Stimulated activated effector memory CD8-positive, alpha-beta T cell treated with anti-CD3 and anti-CD28 coated beads, Interleukin-12 subunit alpha, Interleukin-12 subunit beta, amount 100 ng/mL, for 72 hours (primary cell): Measurements from ENCODE around the gene COX7B.
"Not testable (repeated sequence)": the region's sequence is repeated elsewhere in the genome, so short reads cannot be mapped to it uniquely, and the experiment has no call there.

Source experiments
- ATAC-seq: fragments of 150-1000 bp; cut with Tn5 transposase; 2 replicates; pipeline ENCODE4 v1.10.0; 2021
- DNase-seq, 2 donors: peaks; one replicate each; pipeline ENCODE4 v3.0.0; 2021 to 2022; ENCODE audit warnings: low spot score in 2 of 2
- H3K27ac Mint-ChIP-seq: one replicate; pipeline ENCODE4 v1.8.0; 2022; ENCODE audit warnings: mild to moderate bottlenecking, mixed read lengths
- H3K36me3 Mint-ChIP-seq: one replicate; pipeline ENCODE4 v1.8.0; 2022; ENCODE audit warnings: mild to moderate bottlenecking, mixed read lengths
- H3K4me1 Mint-ChIP-seq: one replicate; pipeline ENCODE4 v1.8.0; 2022; ENCODE audit warnings: mixed read lengths
- H3K4me3 Mint-ChIP-seq: one replicate; pipeline ENCODE4 v1.8.0; 2022; ENCODE audit warnings: mild to moderate bottlenecking, mixed read lengths
- H3K9me3 Mint-ChIP-seq: one replicate; pipeline ENCODE4 v1.8.0; 2022; ENCODE audit warnings: mixed read lengths

The COX7B gene, protein sequence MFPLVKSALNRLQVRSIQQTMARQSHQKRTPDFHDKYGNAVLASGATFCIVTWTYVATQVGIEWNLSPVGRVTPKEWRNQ

DNA sequence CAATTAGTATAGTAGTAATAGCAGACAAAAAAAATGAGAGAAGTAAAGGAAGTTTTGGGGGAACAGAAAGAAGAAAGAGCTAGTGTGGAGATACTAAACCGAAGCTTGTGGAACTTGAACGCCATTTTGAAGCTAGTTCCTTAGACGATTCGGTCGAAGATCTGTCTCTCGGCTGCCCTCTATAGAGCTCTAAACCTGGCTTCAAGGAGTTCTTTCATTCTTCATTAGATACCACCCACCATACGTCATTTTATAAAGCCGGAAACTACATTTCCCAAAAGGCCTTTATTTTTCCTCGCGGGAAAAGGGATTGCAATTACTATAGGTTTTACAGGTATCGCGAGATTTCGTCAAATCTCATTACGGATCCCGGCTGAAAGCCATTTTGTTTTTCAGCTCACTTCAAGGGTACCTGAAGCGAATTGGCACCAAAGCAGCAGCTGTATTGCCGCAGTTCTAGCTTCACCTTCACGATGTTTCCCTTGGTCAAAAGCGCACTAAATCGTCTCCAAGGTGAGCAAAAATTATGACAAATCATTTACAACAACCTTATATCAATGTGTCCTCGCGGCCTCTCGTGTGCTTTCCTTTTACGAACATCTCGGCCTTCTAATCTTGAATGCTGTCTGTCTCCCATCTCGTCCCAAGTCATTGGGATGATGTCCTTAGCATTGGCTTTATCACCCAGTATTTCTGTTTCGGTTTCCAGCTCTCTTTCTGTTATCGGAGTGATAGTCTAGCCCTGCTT lies at the start of gene COX7B:
Gene COX7B (plus strand): TSS at position 388 of the 748 bp plus-strand sequence. CDS start 86 bp downstream, at position 474.
- DNase-seq = peak; percentile 38 to 69
- peaks cover 60% of the 10 kb centered on the region for H3K36me3 Mint-ChIP-seq
- no peaks in the 10 kb centered on the region for H3K9me3 Mint-ChIP-seq
- H3K4me1 Mint-ChIP-seq = peaks cover 5% of the 10 kb centered on the region
- peak within 1 kb of the TSS; percentile 85 for H3K4me3 Mint-ChIP-seq
- H3K27ac Mint-ChIP-seq = peak within 1 kb of the TSS; percentile 93
- ATAC-seq = peak; percentile 75

DNA sequence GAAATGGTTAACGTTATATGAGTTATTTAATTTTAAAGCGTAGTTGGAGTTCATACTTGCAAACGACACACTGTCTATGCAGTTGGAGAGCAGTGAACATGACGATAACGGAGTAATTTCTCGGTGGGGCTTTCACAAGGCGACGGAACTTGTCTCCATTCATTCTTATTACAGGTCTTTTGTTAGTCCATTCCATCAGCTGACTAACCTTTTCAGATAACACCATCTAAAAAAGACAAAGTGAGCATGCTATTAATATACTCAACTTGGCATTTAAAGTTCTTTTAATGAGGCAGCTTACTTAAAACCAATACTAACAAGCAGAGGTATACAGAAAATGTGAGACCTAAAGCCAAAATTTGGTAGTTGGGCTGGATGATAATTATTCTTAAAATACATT lies 23.9 kb upstream of the COX7B start:
- Mint-ChIP-seq H3K9me3 (no peaks in the 10 kb centered on the region), H3K4me1 (peaks cover 7% of the 10 kb centered on the region), H3K27ac (no peak overlapping the region), H3K36me3 (peaks cover 62% of the 10 kb centered on the region), H3K4me3 (no peak overlapping the region)
- no peak for DNase-seq
- no peak for ATAC-seq

DNA sequence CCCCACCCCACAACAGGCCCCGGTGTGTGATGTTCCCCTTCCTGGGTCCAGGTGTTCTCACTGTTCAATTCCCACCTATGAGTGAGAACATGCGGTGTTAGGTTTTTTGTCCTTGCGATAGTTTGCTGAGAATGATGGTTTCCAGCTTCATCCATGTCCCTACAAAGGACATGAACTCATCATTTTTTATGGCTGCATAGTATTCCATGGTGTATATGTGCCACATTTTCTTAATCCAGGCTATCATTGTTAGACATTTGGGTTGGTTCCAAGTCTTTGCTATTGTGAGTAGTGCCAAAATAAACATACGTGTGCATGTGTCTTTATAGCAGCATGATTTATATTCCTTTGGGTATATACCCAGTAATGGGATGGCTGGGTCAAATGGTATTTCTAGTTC lies 17.9 kb upstream of the COX7B start:
- not testable (repeated sequence) for H3K27ac Mint-ChIP-seq, H3K4me3 Mint-ChIP-seq, ATAC-seq, H3K4me1 Mint-ChIP-seq, H3K9me3 Mint-ChIP-seq, DNase-seq
- H3K36me3 Mint-ChIP-seq = peaks cover 11% of the 10 kb centered on the region

- Mint-ChIP-seq H3K27ac (no peak overlapping the region), H3K9me3 (no peaks in the 10 kb centered on the region), H3K4me3 (peak overlapping the region; percentile 94), H3K4me1 (peaks cover 24% of the 10 kb centered on the region), H3K36me3 (peaks cover 21% of the 10 kb centered on the region)
- no peak for DNase-seq
- no peak for ATAC-seq
Measured at GRCh38 chrX:77892887-77893286, 6.4 kb upstream of the COX7B start.

DNA sequence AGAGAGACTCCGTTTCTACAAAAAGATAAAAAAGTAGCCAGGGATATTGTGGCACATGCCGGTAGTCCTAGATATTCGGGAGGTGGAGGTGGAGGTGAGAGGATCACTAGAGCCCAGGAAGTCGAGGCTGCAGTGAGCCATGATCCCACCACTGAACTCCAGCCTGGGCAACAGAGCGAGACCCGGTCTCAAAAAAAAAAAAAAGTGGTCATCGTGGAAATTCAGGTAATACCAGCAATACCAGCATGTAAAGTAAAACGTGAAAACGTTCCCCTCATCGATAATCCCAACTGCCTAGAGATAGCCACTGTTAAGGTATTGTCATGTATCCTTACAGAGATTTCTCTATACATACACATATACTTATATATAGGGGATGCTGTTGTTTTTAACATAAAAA lies 5.6 kb upstream of the COX7B start:
- no peak for DNase-seq
- H3K9me3 Mint-ChIP-seq = no peaks in the 10 kb centered on the region
- peaks cover 21% of the 10 kb centered on the region for H3K36me3 Mint-ChIP-seq
- peak overlapping the region; percentile 96 for H3K27ac Mint-ChIP-seq
- H3K4me1 Mint-ChIP-seq = peaks cover 24% of the 10 kb centered on the region
- peak overlapping the region; percentile 94 for H3K4me3 Mint-ChIP-seq
- ATAC-seq = no peak

DNA sequence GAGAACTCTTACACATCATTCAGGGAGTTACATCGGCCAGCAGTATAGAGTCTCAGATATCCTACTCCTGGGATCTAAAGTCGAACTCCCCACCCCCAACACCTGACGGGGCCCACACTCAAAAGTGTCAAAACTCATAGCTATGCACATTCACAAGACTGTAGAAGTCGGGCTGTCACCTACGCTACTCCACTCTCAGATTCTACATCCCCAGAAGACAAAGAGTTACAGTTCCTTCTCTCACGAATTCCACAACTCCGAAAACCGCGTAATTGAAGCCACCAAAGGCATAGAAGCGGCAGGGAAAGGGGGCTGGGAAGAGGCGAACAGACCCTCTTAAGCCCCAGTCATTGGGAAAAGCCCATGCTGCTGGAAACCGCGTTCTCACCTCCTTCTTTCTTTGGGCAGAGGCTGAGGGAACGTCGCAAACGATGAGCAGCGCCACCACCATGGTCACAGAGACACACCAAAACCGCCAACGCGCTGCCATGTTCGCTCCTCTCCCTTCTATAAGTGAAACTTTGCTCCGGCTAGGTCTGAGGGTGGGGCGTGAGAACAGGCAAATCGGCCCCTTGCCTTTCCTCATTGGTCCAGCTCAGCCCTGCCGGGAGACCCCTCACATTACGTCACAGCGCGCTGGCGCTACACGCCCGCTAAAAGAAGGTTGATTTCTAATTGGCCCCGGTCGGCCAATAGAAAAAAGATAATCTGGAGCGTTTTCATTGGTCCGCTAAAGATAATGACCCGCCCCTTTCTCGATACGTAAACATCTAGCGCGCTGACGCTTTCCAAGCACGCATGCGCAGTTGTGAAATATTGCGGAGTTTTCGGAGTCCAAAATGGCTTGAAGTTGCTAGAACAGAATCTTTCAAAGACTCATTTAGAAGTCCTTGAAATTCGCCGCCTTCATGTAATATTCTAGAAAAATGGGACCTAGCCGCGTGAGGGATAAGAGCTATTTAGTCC lies 4.1 kb upstream of the COX7B start, which contains the start of gene MAGT1:
Gene MAGT1 (minus strand): TSS at position 515 of the 966 bp plus-strand sequence. CDS start 25 bp downstream, at position 490.
- H3K27ac Mint-ChIP-seq = peak within 1 kb of the TSS; percentile 96
- peak; percentile 50 to 89 for DNase-seq
- peak; percentile 97 for ATAC-seq
- no peaks in the 10 kb centered on the region for H3K9me3 Mint-ChIP-seq
- H3K36me3 Mint-ChIP-seq = peaks cover 28% of the 10 kb centered on the region
- H3K4me3 Mint-ChIP-seq = peak within 1 kb of the TSS; percentile 94
- peaks cover 21% of the 10 kb centered on the region for H3K4me1 Mint-ChIP-seq

DNA sequence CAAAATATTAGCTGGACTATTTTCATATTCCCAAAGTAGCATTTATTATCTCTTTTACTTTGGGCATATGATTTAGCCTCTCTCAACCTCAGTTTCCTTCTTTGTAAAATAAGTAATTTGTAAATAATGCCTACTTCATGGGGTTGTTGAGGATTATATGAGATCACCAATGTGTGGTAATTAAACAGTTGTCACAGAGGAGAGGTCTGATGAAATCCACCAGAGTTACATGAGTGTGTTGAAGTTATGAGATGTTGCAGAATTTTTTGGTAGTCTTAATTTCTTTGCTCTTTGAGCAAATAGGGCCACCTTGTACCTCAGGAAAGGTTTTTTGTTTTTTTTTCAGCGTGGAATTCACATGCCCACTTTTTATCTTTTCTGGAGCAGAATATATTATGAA lies 1.4 kb downstream of the COX7B start:
- Mint-ChIP-seq H3K9me3 (no peaks in the 10 kb centered on the region), H3K4me1 (peaks cover 5% of the 10 kb centered on the region), H3K4me3 (peak overlapping the region; percentile 85), H3K27ac (peak overlapping the region; percentile 93), H3K36me3 (peaks cover 68% of the 10 kb centered on the region)
- DNase-seq (no peak), ATAC-seq (no peak)

DNA sequence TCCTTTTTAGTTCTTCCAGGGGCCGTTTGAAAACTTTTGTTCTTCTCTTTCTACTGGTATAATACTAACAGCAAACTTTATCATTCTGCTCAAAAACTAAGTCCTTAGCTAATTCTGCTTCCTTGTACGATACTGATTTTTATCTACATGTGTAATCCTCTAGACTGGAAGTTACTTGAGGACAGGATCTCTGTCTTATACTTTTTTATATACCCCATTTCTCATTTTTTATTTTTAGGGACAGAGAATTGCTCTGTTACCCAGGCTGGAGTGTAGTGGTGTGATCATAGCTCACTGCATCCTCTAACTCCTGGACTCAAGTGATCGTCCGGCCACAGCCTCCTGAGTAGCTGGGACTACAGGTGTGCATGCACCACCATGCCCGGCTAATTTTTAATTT lies 2.2 kb downstream of the COX7B start:
- ATAC-seq = no peak
- H3K27ac Mint-ChIP-seq = no peak overlapping the region

GRCh38 chrX:77910108-77910840 lies 11.0 kb downstream of the COX7B start, which contains the start of gene ATP7A:
ATP7A (plus strand) TSS chrX:77910693; CDS start chrX:77971642, 60,949 bp downstream.
- Mint-ChIP-seq H3K4me3 (peak within 1 kb of the TSS; percentile 89), H3K27ac (peak within 1 kb of the TSS; percentile 98), H3K9me3 (no peaks in the 10 kb centered on the region), H3K36me3 (peaks cover 23% of the 10 kb centered on the region), H3K4me1 (peaks cover 6% of the 10 kb centered on the region)
- DNase-seq (peak; percentile 62 to 91), ATAC-seq (peak; percentile 97)

More for the DNA sequence above, 2.2 kb downstream of the COX7B start:
- no peak for DNase-seq
- H3K9me3 Mint-ChIP-seq = no peaks in the 10 kb centered on the region
- H3K4me1 Mint-ChIP-seq = peaks cover 5% of the 10 kb centered on the region
- peak overlapping the region; percentile 85 for H3K4me3 Mint-ChIP-seq
- H3K36me3 Mint-ChIP-seq = peaks cover 73% of the 10 kb centered on the region

- DNase-seq = no peak
- H3K4me3 Mint-ChIP-seq = peak overlapping the region; percentile 48
- H3K9me3 Mint-ChIP-seq = no peaks in the 10 kb centered on the region
- peak overlapping the region; percentile 38 for H3K27ac Mint-ChIP-seq
- H3K36me3 Mint-ChIP-seq = no peaks in the 10 kb centered on the region
- H3K4me1 Mint-ChIP-seq = peaks cover 12% of the 10 kb centered on the region
- no peak for ATAC-seq
Measured at GRCh38 chrX:77917294-77917933, 18.1 kb downstream of the COX7B start.

GRCh38 chrX:77918568-77918967 lies 19.3 kb downstream of the COX7B start:
- Mint-ChIP-seq H3K4me3 (no peak overlapping the region), H3K27ac (no peak overlapping the region), H3K36me3 (no peaks in the 10 kb centered on the region), H3K4me1 (peaks cover 21% of the 10 kb centered on the region), H3K9me3 (no peaks in the 10 kb centered on the region)
- ATAC-seq = no peak
- no peak for DNase-seq

DNA sequence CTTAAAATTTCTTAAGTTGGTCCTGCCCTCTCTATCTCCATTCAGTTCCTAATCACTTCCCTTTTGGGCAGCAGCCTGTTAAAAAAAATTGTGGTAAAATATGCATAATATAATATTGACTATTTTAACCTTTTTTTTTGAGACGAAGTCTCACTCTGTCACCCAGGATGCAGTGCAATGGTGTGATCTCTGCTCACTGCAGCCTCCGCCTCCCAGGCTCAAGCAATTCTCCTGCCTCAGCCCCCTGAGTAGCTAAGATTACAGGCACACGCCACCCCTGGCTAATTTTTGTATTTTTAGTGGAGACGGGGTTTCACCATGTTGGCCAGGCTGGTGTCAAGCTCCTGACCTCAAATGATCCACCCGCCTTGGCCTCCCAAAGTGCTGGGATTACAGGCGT lies 20.1 kb downstream of the COX7B start:
- DNase-seq, H3K9me3 Mint-ChIP-seq, H3K36me3 Mint-ChIP-seq, ATAC-seq, H3K4me3 Mint-ChIP-seq: not testable (repeated sequence)
- Mint-ChIP-seq H3K27ac (peak overlapping the region; percentile 40), H3K4me1 (peaks cover 21% of the 10 kb centered on the region)

DNA sequence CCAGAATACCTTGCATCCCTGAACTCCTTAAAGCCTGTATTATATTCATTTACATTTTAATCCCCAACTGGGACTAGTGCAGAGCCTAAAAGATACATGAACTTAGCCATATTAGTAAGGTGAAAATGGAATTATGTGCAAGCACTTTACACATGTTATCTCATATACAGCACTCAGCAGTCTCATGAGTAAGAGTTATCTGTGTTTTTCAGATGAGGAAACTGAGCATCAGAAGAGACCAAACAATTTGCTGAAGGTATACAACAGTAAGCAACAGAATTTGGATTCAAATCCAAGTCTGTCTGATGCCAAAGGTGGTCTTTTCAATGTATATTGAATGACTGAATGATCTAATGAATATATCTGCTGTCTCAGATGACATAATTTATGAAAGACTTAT lies 23.5 kb downstream of the COX7B start:
- Mint-ChIP-seq H3K27ac (no peak overlapping the region), H3K9me3 (no peaks in the 10 kb centered on the region)

GRCh38 chrX:77924320-77924859 lies 25.1 kb downstream of the COX7B start:
- Mint-ChIP-seq H3K9me3 (no peaks in the 10 kb centered on the region), H3K4me1 (peaks cover 9% of the 10 kb centered on the region), H3K4me3 (no peak overlapping the region), H3K27ac (no peak overlapping the region), H3K36me3 (no peaks in the 10 kb centered on the region)
- no peak for DNase-seq
- ATAC-seq = no peak

More for the DNA sequence above, 23.5 kb downstream of the COX7B start:
- Mint-ChIP-seq H3K4me1 (peaks cover 9% of the 10 kb centered on the region), H3K4me3 (no peak overlapping the region), H3K36me3 (no peaks in the 10 kb centered on the region)
- ATAC-seq (no peak), DNase-seq (no peak)
